Measurements from ENCODE around the gene KRT24. TPM values are rescaled to one million over a fixed set of nuclear protein-coding genes. Genes with fewer than 3 reads are reported as not detected.
A peak's percentile ranks its signal among the peaks of the same experiment; 100 is the strongest.
"Not testable (repeated sequence)": the region's sequence is repeated elsewhere in the genome, so short reads cannot be mapped to it uniquely, and the experiment has no call there.

Gene KRT24
- total RNA-seq (2014; rRNA removed; shearing (Covaris generic)) = not detected in 2 replicates

GRCh38 chr17:40703652-40704051 lies at the start of gene KRT24:
Gene KRT24 (minus strand): TSS chr17:40703752. CDS start chr17:40703693, 59 bp downstream.
- Histone ChIP-seq H3K27ac (no peak within 1 kb of the TSS), H3K36me3 (no peaks in the 10 kb centered on the region), H3K27me3 (peaks cover 2% of the 10 kb centered on the region; the same call in 1 of the 2 replicates), H3K9me3 (replicated peaks) (no peaks in the 10 kb centered on the region), H3K4me3 (no peak within 1 kb of the TSS), H3K4me1 (no peaks in the 10 kb centered on the region)
- no peak for DNase-seq

- H3K4me3 ChIP-seq = no peak overlapping the region
- H3K27me3 ChIP-seq = no peaks in the 10 kb centered on the region
- no peaks in the 10 kb centered on the region for H3K4me1 ChIP-seq
- no peaks in the 10 kb centered on the region for H3K9me3 ChIP-seq (replicated peaks)
- no peak overlapping the region for H3K27ac ChIP-seq
- H3K36me3 ChIP-seq = no peaks in the 10 kb centered on the region
- no peak for DNase-seq
Observed at GRCh38 chr17:40751065-40751464, 47.5 kb upstream of the KRT24 start.

GRCh38 chr17:40750391-40750790 lies 46.8 kb upstream of the KRT24 start:
- Histone ChIP-seq H3K27ac (no peak overlapping the region), H3K9me3 (replicated peaks) (no peaks in the 10 kb centered on the region), H3K36me3 (no peaks in the 10 kb centered on the region), H3K4me1 (no peaks in the 10 kb centered on the region), H3K4me3 (no peak overlapping the region), H3K27me3 (no peaks in the 10 kb centered on the region)
- DNase-seq = no peak

- not testable (repeated sequence) for DNase-seq; H3K4me3 ChIP-seq; H3K4me1 ChIP-seq; H3K9me3 ChIP-seq (replicated peaks); H3K27me3 ChIP-seq; H3K27ac ChIP-seq; H3K36me3 ChIP-seq
Observed at GRCh38 chr17:40748666-40749065, 45.1 kb upstream of the KRT24 start.

- peaks cover 3% of the 10 kb centered on the region; the same call in 1 of the 2 replicates for H3K9me3 ChIP-seq (replicated peaks)
- no peak overlapping the region for H3K27ac ChIP-seq
- peaks cover 2% of the 10 kb centered on the region; the same call in 1 of the 2 replicates for H3K27me3 ChIP-seq
- H3K4me1 ChIP-seq = no peaks in the 10 kb centered on the region
- no peak for DNase-seq
- no peak overlapping the region for H3K4me3 ChIP-seq
- no peaks in the 10 kb centered on the region for H3K36me3 ChIP-seq
Observed at GRCh38 chr17:40738553-40738952, 35.0 kb upstream of the KRT24 start.

- no peak for DNase-seq
- no peak overlapping the region for H3K4me3 ChIP-seq
- H3K4me1 ChIP-seq = no peaks in the 10 kb centered on the region
- H3K9me3 ChIP-seq (replicated peaks) = no peaks in the 10 kb centered on the region
- H3K27me3 ChIP-seq = peaks cover 2% of the 10 kb centered on the region; the same call in 1 of the 2 replicates
- H3K36me3 ChIP-seq = no peaks in the 10 kb centered on the region
- H3K27ac ChIP-seq = no peak overlapping the region
Observed at GRCh38 chr17:40735016-40735415, 31.5 kb upstream of the KRT24 start.

GRCh38 chr17:40734018-40734417 lies 30.5 kb upstream of the KRT24 start:
- Histone ChIP-seq H3K36me3 (no peaks in the 10 kb centered on the region), H3K4me3 (no peak overlapping the region), H3K4me1 (no peaks in the 10 kb centered on the region), H3K27ac (no peak overlapping the region), H3K9me3 (replicated peaks) (no peaks in the 10 kb centered on the region), H3K27me3 (peaks cover under 1% of the 10 kb centered on the region; the same call in 1 of the 2 replicates)
- no peak for DNase-seq

GRCh38 chr17:40730970-40731369 lies 27.4 kb upstream of the KRT24 start:
- Histone ChIP-seq H3K27me3 (no peaks in the 10 kb centered on the region), H3K4me3 (no peak overlapping the region), H3K27ac (no peak overlapping the region), H3K36me3 (no peaks in the 10 kb centered on the region), H3K9me3 (replicated peaks) (no peaks in the 10 kb centered on the region), H3K4me1 (no peaks in the 10 kb centered on the region)
- DNase-seq = no peak

GRCh38 chr17:40727447-40728231 lies 24.1 kb upstream of the KRT24 start:
- Histone ChIP-seq H3K36me3 (no peaks in the 10 kb centered on the region), H3K27me3 (no peaks in the 10 kb centered on the region), H3K4me1 (no peaks in the 10 kb centered on the region), H3K9me3 (replicated peaks) (no peaks in the 10 kb centered on the region), H3K27ac (no peak overlapping the region), H3K4me3 (no peak overlapping the region)
- no peak for DNase-seq

GRCh38 chr17:40726919-40727318 lies 23.4 kb upstream of the KRT24 start:
- H3K4me1 ChIP-seq = no peaks in the 10 kb centered on the region
- no peak overlapping the region for H3K27ac ChIP-seq
- DNase-seq = no peak

GRCh38 chr17:40724656-40725055 lies 21.1 kb upstream of the KRT24 start:
- Histone ChIP-seq H3K4me1 (no peaks in the 10 kb centered on the region), H3K27ac (no peak overlapping the region), H3K9me3 (replicated peaks) (no peaks in the 10 kb centered on the region), H3K27me3 (no peaks in the 10 kb centered on the region), H3K36me3 (no peaks in the 10 kb centered on the region), H3K4me3 (no peak overlapping the region)
- no peak for DNase-seq

More at GRCh38 chr17:40726919-40727318, 23.4 kb upstream of the KRT24 start:
- no peak overlapping the region for H3K4me3 ChIP-seq
- no peaks in the 10 kb centered on the region for H3K36me3 ChIP-seq
- no peaks in the 10 kb centered on the region for H3K27me3 ChIP-seq
- no peaks in the 10 kb centered on the region for H3K9me3 ChIP-seq (replicated peaks)

- no peaks in the 10 kb centered on the region for H3K4me1 ChIP-seq
- H3K9me3 ChIP-seq (replicated peaks) = no peaks in the 10 kb centered on the region
- no peak for DNase-seq
- no peaks in the 10 kb centered on the region for H3K36me3 ChIP-seq
- no peaks in the 10 kb centered on the region for H3K27me3 ChIP-seq
- H3K4me3 ChIP-seq = no peak overlapping the region
- no peak overlapping the region for H3K27ac ChIP-seq
Observed at GRCh38 chr17:40722241-40722640, 18.7 kb upstream of the KRT24 start.

GRCh38 chr17:40720899-40721298 lies 17.3 kb upstream of the KRT24 start:
- H3K4me1 ChIP-seq = no peaks in the 10 kb centered on the region
- H3K9me3 ChIP-seq (replicated peaks) = no peaks in the 10 kb centered on the region
- H3K27ac ChIP-seq = no peak overlapping the region
- H3K36me3 ChIP-seq = no peaks in the 10 kb centered on the region
- no peak for DNase-seq
- no peak overlapping the region for H3K4me3 ChIP-seq
- no peaks in the 10 kb centered on the region for H3K27me3 ChIP-seq

- no peaks in the 10 kb centered on the region for H3K4me1 ChIP-seq
- H3K27ac ChIP-seq = no peak overlapping the region
- DNase-seq = no peak
- H3K27me3 ChIP-seq = no peaks in the 10 kb centered on the region
- no peaks in the 10 kb centered on the region for H3K9me3 ChIP-seq (replicated peaks)
- no peaks in the 10 kb centered on the region for H3K36me3 ChIP-seq
- H3K4me3 ChIP-seq = no peak overlapping the region
Observed at GRCh38 chr17:40718930-40719329, 15.4 kb upstream of the KRT24 start.

GRCh38 chr17:40717776-40718175 lies 14.2 kb upstream of the KRT24 start:
- no peaks in the 10 kb centered on the region for H3K4me1 ChIP-seq

GRCh38 chr17:40714473-40714872 lies 10.9 kb upstream of the KRT24 start:
- no peaks in the 10 kb centered on the region for H3K27me3 ChIP-seq
- H3K9me3 ChIP-seq (replicated peaks) = no peaks in the 10 kb centered on the region
- H3K36me3 ChIP-seq = no peaks in the 10 kb centered on the region
- no peak overlapping the region for H3K4me3 ChIP-seq
- H3K27ac ChIP-seq = no peak overlapping the region
- no peaks in the 10 kb centered on the region for H3K4me1 ChIP-seq
- DNase-seq = peak; percentile 44 to 56

More at GRCh38 chr17:40717776-40718175, 14.2 kb upstream of the KRT24 start:
- Histone ChIP-seq H3K27ac (no peak overlapping the region), H3K4me3 (no peak overlapping the region), H3K36me3 (no peaks in the 10 kb centered on the region), H3K9me3 (replicated peaks) (no peaks in the 10 kb centered on the region), H3K27me3 (no peaks in the 10 kb centered on the region)
- DNase-seq = no peak
